NCI-H1048 (cell line): ENCODE data around the gene SLC9A9.
"Not testable (repeated sequence)": the region's sequence is repeated elsewhere in the genome, so short reads cannot be mapped to it uniquely, and the experiment has no call there.

Experiments
- DNase-seq: peaks from one replicate; lab custom pipeline; 2025; lab: John Stamatoyannopoulos, UW

SLC9A9 gene

DNA sequence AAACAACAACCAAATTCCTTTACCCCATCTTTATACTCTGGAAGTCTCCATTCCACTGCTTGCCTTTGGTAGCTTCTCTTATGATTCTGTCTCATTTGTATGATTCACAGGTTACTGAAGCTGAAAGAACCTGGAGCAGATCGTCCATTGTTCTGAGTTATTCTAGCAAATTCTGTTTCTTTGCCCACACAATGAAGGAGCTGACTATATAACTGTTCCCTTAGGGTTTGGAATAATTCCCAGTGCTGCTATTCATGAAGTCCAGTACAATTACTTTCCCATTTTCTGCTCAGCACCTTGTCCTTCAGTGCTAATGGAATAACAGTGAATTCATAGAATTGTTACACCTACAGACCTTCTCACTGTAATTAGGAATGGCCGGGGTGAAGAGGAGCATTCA lies 560.9 kb downstream of the SLC9A9 start:
- no peak for DNase-seq

DNA sequence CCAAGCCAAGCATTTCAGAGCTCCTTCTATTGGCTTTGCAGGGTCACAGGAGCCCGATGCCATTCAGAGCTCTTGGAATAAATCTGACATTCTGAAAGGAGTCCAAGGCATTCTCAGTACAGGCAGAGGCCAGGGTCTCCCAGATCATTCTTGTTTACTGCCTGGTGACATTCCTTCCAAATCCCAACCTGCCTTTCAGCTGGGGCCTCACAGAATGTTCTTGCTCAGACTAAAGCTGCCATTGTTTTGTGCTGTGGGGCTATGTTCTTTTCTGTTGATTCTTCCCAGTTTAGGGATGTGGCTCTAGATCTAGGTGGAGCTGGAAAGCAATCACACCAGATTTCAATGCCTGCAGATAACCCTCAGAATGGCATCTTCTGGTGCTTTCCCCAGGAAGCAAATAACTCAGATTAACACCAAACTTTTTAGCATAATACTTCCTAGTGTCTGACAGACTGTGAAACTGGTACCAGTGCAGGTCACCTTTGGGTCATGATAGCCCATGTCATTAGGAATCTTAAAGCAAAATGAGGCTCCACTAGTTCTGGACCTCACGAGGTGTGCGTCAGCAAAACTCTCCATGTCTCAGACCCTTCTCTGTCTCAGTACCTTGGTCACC lies 561.8 kb downstream of the SLC9A9 start:
- no peak for DNase-seq

DNA sequence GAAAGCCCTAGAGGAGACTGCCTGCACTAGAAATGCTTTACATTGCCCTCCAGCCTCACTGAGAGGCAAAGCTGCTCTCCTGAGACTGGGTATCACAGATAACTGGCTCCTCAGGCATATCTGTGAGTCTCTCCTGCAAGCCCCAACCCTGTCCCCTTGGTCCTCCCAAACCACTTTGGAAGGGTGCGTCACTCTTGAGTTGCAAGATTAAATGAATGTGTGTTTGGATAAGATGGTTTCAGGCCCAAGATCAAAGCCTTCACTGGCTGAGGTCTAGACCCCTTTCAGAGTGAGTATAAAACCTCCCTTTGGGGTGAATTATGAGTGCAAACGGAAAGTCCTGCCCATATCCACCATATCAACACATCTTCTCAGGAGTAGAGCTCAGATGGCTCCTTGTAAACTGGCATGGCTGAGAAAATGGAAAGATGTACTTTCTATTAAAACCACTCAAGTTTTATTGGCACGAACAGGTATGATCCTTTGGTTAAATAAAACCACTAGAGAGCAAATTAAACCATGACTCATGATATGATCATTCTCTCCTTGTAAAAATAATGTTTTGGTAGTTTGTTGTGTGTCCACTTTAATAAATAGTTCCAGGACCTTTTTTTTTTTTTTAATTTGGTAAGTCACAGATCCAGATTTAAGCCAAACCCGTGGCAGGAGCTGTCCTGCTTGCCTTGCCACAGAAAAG lies 564.7 kb downstream of the SLC9A9 start:
- no peak for DNase-seq

DNA sequence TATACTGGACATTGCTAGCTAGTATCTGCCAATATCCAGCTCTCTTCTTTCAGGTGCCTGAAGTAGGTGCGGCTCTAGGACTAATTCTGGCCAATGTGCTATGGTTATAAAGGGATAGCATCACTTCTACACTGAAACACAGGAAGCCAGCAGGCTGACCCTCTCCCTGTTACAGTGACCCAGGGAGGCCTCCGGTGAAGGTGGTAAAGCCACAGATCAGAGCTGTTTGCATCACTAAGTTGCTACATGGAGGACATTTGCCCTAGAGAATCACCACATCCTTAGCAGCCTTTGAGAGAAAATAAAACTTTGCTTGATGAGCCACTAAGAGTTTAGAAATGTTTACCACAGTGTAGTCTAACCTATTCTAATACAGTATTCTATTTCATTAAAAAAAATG lies 567.3 kb downstream of the SLC9A9 start:
- no peak for DNase-seq

DNA sequence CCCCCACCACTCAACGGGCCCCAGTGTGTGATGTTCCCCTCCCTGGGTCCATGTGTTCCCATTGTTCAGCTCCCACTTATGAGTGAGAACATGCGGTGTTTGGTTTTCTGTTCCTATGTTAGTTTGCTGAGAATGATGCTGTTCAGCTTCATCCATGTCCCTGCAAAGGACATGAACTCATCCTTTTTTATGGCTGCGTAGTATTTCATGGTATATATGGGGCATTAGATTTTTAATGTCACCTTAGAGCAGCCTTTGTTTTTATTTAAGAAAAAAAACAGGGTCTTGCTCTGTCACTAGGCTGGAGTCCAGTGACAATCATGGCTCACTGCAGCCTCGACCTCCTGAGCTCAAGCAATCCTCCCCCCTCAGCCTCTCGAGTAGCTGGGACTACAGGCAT lies 568.7 kb downstream of the SLC9A9 start:
- DNase-seq: not testable (repeated sequence)

DNA sequence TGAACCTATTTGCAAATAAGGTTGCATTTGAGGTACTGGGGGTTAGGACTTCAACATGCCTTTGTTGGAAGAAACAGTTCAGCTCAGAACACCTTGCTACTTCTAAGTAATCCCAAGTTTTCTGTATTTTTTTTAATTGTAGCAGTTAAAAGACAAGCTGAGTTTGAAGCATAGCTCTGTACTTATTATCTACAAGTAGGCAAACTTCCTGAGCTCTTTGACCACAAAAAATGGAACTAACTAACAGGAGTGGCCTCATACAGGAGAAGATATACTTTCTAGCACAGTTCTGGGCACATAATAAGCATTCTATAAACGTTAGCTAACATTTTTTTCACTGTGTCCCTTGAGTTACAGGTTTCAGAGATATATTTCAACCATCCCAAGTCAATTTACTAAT lies 569.5 kb downstream of the SLC9A9 start:
- no peak for DNase-seq

DNA sequence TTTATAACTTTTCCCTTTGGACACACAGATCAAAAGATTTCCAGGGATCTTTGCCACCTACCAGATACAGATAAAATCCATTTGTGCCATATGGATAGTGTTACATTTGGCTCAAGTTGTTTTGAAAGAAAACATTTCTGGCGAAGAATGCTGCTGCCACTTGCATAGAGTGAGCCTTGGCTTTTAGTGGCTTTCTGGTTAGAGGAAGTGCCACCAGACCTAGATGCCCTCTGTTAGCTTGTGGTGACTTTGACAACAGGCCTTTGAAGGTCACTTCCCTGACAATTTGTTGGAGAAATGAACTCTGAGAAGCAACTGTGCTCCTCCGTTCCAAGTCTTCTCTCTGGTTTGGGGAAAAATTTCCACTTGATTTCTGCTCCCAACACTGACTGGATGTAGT lies 570.7 kb downstream of the SLC9A9 start:
- no peak for DNase-seq

DNA sequence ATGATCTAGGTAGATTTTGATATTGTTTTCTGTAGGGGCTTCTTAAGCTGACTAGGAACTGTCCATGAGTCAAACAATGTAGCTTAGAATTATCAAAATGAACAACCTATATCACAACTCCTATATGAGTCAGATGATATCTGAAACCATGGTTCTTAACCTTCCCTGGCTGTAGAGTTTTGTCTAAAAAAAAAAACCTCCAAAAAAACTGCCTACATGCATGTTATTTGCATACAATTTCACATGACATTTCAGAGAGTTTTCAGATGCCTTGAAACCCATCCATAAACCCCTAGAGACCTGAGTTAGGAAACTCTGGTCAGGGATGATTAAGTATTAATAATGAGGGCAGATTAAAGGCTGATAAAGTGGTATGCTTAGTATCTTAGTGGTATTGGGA lies 571.7 kb downstream of the SLC9A9 start:
- DNase-seq: no peak

DNA sequence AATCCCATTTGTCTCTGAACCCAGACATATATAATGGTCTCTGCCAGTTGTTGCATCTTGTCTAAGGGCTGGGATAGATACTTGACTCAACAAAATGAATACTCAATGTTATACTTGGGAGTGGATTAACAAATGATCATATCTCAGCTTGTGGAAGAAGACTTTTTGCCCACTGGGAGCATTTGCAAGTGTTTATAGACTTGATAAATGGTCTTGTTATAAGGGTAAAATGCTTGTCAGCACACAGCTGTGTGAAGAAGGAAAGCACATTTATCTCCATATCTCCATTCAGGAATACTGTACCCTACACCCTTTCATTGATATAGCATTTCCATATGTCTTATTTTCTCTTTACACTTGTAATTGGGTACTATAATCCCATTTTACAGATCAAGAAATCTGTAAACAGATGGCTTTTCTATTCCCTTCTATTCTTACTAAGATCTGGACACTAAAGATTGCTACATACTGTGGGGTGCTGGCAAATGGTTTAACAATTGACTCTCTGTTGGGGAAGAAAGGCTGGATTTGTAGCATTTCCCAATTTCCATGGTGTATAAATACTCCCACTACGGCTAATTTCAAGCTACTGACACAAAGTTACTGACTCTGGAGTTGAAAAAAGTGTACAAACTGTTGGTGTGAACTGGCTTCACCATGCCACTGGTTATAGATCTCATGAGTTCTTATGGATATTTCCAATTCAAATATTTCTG lies 574.1 kb downstream of the SLC9A9 start:
- no peak for DNase-seq

DNA sequence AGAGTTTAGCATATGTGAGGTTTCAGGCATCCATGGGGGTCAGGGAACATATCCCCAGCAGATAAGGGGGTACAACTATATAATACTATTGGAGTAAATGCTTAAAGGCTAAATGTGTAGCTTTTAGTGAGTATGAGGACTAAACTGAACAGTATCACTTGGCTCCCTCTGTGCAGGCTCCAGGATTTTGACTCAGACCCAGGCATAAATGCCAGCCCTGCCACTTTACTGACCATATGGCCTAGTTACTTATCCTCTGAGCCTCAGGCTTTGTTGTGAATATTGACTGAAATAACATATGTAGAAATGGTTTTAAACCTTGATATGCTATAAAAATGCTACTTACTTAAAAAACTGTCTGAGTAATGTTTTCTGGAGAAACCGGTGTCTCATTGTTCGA lies 577.1 kb downstream of the SLC9A9 start:
- DNase-seq: no peak

DNA sequence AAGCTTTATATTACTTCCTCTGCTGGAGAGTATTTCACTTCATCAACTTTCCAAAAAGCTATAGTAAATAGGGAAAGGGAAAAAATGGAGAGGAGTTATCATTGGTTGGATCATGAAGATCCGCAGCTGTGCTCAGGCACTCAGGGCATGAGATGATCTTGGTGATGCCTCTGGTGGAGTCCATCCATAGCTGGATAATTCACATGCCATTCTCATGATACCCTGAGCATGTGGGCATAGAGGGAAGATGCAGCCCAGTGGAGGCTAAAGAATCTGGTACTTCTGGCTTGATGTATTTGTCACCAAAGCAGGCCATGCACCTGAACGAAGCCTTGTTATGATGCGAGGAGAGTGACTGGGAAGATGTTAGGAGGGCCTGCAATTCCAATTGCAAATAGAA lies 578.5 kb downstream of the SLC9A9 start:
- no peak for DNase-seq

DNA sequence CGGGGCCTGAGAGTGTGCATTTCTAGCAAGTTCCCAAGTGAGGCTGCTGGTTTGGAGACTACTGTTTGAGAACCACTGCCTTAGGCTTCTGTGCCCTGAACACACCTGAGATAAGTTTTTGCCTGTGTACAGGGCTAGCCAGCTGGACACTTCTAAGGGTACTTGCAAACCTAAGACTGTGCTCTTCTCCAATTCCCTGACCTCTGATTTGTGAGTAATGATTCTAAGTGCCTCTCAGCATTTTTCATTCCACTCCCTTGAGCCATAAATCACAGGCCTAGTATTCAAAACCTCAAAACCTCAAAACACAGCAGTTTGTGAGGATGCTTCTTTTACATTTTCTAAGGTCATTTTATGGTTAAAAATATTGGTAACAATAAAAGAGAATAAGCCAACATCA lies 580.3 kb downstream of the SLC9A9 start:
- no peak for DNase-seq

DNA sequence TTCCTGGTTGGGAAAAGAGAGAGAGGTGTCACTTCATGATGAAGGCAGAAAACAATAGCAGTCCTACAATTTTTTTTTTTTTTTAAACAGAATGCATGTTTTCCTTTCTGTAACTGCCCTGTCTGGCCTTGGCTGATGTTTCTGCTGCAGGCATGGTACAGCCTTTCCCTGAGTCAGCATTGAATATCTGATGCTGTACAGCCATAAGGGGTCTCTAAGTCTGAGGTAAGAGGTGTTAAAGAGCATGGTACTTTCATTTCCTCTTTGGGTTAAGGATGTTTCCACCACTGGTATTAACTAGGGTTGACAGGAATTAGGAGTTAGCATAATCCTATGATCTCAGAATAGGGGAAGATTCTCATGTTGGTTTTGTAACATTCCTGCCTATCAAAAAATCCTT lies 581.3 kb downstream of the SLC9A9 start:
- DNase-seq: no peak

DNA sequence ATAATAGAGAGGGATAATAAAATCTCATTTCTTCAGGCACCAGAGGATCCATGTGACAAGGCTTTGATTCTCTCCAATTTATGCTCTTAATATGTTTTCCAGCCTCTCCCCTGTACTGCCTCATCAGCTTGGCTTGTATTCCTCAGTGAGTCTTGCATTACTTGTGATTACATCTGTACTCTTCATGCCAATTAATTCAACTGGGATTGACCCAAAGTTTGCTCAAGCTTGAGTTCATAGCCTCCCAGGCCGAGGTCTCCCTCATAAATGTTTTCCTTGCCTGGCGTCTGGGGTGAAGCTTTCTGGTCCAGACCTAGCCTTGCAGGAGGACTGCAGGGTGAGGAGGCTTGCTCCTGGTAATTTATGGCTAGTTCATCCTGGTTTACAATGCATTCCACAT lies 581.8 kb downstream of the SLC9A9 start:
- no peak for DNase-seq

DNA sequence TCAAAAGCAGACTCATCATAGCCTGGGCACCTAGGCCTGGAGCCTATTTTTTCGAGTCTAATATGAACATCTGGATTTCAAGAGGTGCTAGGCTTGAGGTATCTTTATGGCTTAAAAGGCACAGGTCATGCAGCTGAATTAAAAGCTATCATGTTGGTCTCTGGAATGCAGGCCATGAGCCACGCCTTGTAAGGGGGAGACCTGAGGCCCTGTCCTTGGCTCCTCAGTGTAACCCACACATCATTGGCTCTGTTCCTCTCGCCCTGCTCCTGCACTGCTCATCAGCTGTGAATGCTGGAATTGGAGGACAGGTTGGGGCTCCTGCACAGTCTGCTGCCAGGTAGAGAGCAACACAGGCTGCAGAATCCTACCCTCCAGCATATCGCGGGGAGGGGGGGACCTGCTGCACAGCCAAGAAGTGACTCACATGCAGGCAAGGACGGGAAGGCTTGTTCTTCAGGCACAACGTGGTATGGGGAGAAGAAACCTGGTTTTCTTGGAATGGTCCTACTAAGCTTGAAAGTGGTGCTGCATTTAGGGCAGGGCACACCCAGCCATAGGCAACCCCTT lies 582.7 kb downstream of the SLC9A9 start:
- DNase-seq: no peak

DNA sequence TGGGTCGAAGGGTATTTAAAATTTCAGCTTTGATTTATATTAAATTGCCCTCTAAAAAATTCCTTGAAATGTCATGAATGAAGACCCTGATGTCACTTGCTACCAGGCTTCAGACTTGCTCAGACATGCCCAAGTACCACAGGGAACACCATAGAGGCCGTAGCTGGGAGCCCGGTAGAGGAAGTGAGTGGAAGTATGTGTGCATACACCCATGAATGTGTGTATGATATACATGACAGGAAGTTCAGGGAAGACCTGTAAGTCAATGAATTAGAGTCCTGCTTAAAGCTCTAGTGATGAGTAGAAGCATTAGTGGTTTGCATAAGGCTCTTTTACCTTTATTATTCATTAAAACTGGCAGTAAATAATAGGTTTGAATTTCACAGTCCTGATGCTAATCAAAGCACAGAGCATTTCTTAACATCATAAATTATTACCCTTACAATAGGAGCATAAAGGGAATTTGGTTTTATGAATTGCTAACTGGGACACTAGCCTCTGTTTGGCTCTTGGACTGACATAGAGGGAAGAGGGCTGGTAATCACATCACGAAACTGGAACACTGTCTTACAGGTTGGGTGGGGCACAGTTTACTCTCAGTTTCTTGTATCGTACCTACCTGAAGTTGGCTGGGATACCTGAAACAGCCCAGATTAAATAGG lies 584.3 kb downstream of the SLC9A9 start:
- no peak for DNase-seq

DNA sequence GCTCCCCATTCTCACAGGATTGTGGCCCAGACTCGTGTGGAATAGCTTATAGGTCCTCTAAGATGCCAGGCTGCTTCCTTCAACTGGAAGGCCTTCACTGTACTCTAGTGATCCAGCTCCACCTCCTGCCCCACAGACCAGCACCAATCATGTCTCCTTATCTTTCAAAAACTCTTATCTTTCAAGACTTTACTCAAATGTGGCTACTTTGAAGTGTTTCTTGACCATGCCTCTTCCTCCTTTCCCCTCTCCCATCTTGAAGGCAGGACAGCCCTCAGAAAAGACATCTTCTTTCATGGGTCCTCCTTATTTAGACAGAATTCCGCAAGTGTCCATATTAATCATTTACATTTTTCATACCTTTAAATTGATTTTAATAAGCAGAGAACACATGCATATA lies 586.4 kb downstream of the SLC9A9 start:
- no peak for DNase-seq

DNA sequence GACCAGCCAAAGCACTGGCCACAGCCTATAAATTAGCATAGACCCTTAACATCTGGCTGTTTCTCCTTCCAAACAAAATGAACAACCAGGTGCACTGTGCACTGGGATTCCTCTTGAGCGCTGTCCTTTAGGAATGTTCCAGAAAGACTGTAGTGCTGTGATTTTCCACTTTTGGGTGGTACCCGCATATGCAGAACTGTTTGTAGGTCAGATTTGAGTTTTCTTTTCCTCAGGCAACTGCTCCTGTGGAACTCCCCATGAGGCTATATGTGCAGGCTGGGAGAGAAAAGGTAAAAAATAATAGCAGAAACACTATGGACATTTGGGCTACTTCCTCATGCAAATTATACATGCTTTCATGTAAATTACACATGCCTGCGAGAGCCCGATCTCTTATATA lies 589.6 kb downstream of the SLC9A9 start:
- DNase-seq: no peak

DNA sequence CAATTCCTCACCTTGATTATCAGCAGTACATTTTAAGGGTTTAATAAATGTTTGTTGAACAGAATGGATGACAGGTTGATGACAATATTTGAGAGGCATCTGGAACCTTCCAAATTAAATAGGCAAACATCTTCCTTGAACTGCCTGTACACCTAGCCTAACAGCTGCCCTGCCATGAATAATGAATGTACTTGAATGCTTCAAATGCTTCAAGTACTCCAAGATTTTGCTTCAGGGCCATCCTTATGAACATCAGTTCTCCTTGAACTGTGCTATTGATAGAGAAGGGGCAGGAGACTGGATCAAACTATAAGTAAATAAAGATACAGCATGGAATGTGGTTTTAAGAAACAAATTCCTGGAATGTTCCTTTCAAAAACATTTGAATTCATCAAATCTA lies 591.9 kb downstream of the SLC9A9 start:
- no peak for DNase-seq

DNA sequence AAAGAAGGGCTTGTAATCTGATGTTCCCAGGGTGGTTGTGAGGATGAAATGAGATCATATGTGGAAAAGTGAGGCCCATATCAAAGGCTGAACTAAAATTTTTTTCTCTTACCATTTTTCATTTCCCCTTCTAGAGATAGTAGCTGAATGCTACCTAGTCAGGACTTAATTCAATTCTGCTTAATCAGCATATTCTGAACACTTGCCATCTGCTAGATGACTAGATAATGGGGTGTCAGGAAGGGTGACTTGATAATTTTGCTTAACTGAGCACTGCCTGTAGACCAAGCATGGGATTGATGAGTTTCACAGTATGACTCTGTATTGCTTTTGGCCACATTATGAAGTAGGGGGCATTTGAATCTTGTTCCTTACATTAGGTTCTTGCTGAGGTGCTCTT lies 592.5 kb downstream of the SLC9A9 start:
- no peak for DNase-seq

DNA sequence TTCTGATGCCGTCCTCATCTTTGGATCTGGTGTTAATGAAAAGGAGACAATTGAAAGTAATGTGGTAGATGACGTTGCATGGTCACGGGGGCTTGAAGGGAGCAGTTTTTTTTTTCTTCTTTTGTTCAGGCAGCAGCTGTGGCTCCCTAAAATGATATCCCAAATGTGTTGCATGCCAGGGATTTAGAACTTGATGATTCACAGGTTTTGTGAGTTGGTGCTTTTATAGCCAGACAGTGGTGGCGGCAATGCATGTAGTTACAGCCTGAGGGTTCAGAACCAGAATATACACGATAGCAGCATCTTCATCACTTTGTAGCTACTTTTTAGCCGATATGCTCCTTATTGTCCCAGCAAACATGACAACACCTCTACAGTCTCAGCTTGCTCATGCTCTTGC lies 595.3 kb downstream of the SLC9A9 start:
- no peak for DNase-seq

DNA sequence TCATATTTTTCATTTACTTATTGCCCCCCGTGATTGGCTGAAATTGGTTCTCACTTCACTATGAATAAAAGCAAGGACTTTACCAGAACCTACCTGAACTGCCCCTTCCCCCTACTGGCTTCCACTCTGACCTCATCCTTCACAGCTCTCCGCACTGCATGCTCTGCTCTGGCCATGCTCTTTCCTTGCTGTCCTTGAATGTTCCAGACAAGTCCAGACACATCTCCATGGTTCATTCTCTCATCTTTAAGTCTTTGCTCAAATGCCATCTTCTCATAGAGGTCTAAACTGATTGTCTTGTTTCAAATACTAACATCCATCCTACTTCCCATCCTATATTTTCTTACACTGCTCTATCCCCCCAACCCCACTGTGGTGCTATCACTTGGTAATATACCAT lies 599.3 kb downstream of the SLC9A9 start:
- no peak for DNase-seq

DNA sequence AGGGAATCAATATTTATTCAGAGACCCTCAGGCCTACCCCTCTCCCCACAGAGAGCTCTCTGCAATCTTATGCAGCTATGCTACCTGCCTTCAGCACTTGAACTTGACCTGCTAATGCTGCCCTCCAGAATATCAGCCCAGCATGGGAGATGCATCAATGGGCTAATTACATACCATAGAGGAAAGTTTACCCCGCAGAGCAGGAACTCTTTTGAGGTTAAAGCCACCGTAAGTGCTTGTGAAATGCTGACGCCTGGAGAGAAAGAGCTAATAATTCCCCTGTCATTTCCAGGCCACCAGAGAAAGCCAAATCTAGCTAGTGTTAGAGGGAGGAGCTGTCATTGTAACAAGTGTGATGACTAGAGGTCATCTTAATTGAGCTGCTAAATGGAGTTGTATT lies 601.2 kb downstream of the SLC9A9 start:
- no peak for DNase-seq
